Measurements from ENCODE around the gene NOTCH4.

DNA sequence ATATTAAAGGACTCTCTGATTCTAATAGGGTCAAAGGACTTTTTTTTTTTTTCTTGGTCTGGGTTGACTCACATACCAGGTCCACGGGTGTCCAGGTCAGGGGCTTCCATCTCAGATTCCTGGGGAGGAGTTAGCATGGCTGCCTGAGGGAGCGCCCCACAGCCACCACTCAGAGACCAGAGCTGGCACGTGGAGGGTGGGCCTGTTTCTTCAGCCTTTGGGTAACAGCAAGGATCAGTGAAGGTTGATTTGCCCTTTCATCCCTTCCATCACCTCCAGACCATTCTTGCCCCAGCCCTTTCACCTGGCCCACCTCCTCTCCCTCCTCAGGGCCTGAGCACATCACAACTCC is 25.5 kb downstream of the NOTCH4 start:
- TF ChIP-seq, protein P1, sequence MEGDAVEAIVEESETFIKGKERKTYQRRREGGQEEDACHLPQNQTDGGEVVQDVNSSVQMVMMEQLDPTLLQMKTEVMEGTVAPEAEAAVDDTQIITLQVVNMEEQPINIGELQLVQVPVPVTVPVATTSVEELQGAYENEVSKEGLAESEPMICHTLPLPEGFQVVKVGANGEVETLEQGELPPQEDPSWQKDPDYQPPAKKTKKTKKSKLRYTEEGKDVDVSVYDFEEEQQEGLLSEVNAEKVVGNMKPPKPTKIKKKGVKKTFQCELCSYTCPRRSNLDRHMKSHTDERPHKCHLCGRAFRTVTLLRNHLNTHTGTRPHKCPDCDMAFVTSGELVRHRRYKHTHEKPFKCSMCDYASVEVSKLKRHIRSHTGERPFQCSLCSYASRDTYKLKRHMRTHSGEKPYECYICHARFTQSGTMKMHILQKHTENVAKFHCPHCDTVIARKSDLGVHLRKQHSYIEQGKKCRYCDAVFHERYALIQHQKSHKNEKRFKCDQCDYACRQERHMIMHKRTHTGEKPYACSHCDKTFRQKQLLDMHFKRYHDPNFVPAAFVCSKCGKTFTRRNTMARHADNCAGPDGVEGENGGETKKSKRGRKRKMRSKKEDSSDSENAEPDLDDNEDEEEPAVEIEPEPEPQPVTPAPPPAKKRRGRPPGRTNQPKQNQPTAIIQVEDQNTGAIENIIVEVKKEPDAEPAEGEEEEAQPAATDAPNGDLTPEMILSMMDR (IDR thresholded peaks at IDR 0.05 in 2 of 3, conservative IDR thresholded peaks at IDR 0.05 in 1 of 3; ENCODE audit: insufficient read depth in 2 of 3, low read depth in 1 of 3, low read length in 3 of 3), result no peak
- TF ChIP-seq ERF (CRISPR knock-in tag; IDR thresholded peaks at IDR 0.05) (no peak), TCF7L2 (IDR thresholded peaks at IDR 0.05; ENCODE audit: low read depth, low read length) (no peak), POLR2AphosphoS5 (IDR thresholded peaks at IDR 0.05; ENCODE audit: control insufficient read depth, insufficient read depth, low read depth, low read length) (no peak), PHF20 (IDR thresholded peaks at IDR 0.05; ENCODE audit: partially characterized antibody) (no peak)

All from K562 (cell line).